HuH-7 (cell line): ENCODE data around the gene INHBE.
"Not testable (repeated sequence)": the region's sequence is repeated elsewhere in the genome, so short reads cannot be mapped to it uniquely, and the experiment has no call there.

Source experiments
- DNase-seq: peaks from one replicate; pipeline ENCODE4 v3.0.0; 2011; ENCODE audit warnings: low spot score

Gene INHBE

GRCh38 chr12:57476162-57476992 lies 21.3 kb downstream of the INHBE start:
- peak; percentile 66 for DNase-seq

- DNase-seq = no peak
Observed at GRCh38 chr12:57476993-57477709, 22.0 kb downstream of the INHBE start.

- no peak for DNase-seq
Observed at GRCh38 chr12:57477710-57478681, 22.9 kb downstream of the INHBE start.

- no peak for DNase-seq
Observed at GRCh38 chr12:57479043-57479375, 23.9 kb downstream of the INHBE start.

- DNase-seq = no peak
Observed at GRCh38 chr12:57479376-57480115, 24.4 kb downstream of the INHBE start, which contains the start of gene ARHGAP9. ARHGAP9 (minus strand) TSS chr12:57479866; CDS start chr12:57479406, 460 bp downstream.

- no peak for DNase-seq
Observed at GRCh38 chr12:57481671-57482070, 26.6 kb downstream of the INHBE start.

- DNase-seq = no peak
Observed at GRCh38 chr12:57483466-57483865, 28.4 kb downstream of the INHBE start.

GRCh38 chr12:57485695-57486094 lies 30.6 kb downstream of the INHBE start:
- DNase-seq = no peak

- no peak for DNase-seq
Observed at GRCh38 chr12:57487055-57487596, 32.0 kb downstream of the INHBE start.

GRCh38 chr12:57487597-57488401 lies 32.7 kb downstream of the INHBE start, which contains the start of gene MARS1:
MARS1 (plus strand) TSS chr12:57488068; CDS start chr12:57488091, 23 bp downstream.
- peak; percentile 92 for DNase-seq

- DNase-seq = no peak
Observed at GRCh38 chr12:57488402-57489156, 33.5 kb downstream of the INHBE start.

GRCh38 chr12:57489157-57489641 lies 34.1 kb downstream of the INHBE start:
- no peak for DNase-seq

- DNase-seq = no peak
Observed at GRCh38 chr12:57490126-57490525, 35.0 kb downstream of the INHBE start.

GRCh38 chr12:57491393-57492280 lies 36.5 kb downstream of the INHBE start:
- no peak for DNase-seq

- DNase-seq = not testable (repeated sequence)
Observed at GRCh38 chr12:57495051-57495701, 40.1 kb downstream of the INHBE start.

- no peak for DNase-seq
Observed at GRCh38 chr12:57496822-57497221, 41.7 kb downstream of the INHBE start.

GRCh38 chr12:57497223-57498131 lies 42.4 kb downstream of the INHBE start:
- DNase-seq = no peak
